Skeletal muscle tissue (tissue), 4 donors: ENCODE results near the gene BICRA. TPM values are rescaled to one million over a fixed set of nuclear protein-coding genes. Genes with fewer than 3 reads are reported as not detected.

Source experiments
- H3K27ac ChIP-seq: one replicate; pipeline ENCODE4 v1.7.0; 2013; ENCODE audit warnings: mild to moderate bottlenecking, low read depth, low read length, inconsistent platforms
- H3K27me3 ChIP-seq, 3 donors: one replicate each; pipeline ENCODE4 v1.7.0; 2013; ENCODE audit warnings: low read length in 3 of 3; ENCODE audit not compliant: control insufficient read depth in 3 of 3, insufficient read depth in 3 of 3
- H3K36me3 ChIP-seq, 3 donors: one replicate each; pipeline ENCODE4 v1.7.0; 2013; ENCODE audit warnings: low read length in 3 of 3; ENCODE audit not compliant: control insufficient read depth in 3 of 3, insufficient read depth in 3 of 3
- H3K4me1 ChIP-seq, 3 donors: one replicate each; pipeline ENCODE4 v1.7.0; 2013; ENCODE audit warnings: low read length in 3 of 3, mild to moderate bottlenecking in 3 of 3; ENCODE audit not compliant: control insufficient read depth in 3 of 3, insufficient read depth in 3 of 3
- H3K4me3 ChIP-seq, 3 donors: one replicate each; pipeline ENCODE4 v1.7.0; 2013; ENCODE audit warnings: low read length in 3 of 3
- H3K9ac ChIP-seq, 3 donors: one replicate each; pipeline ENCODE4 v1.7.0; 2013; ENCODE audit warnings: low read length in 3 of 3, mild to moderate bottlenecking in 3 of 3, moderate library complexity in 2 of 3, low read depth in 1 of 3
- H3K9me3 ChIP-seq, 3 donors: one replicate each; pipeline ENCODE4 v1.7.0; 2013; ENCODE audit warnings: low read length in 3 of 3; ENCODE audit not compliant: control insufficient read depth in 3 of 3
- total RNA-seq: library from RNA; depleted of rRNA; stranded (reverse); fragments of >200 nt; gene quantifications from one replicate; pipeline ENCODE4 v1.2.3, GENCODE V29; 2014
- donor health status: Osteomylitis.

Gene BICRA
- total RNA-seq, 1 donor from 2014 or later: 3.7 TPM

GRCh38 chr19:47644199-47644598, 35.3 kb downstream of the BICRA start:
- Histone ChIP-seq H3K27ac (no peak overlapping the region), H3K9me3 (no peaks in the 10 kb centered on the region), H3K9ac (no peak overlapping the region), H3K27me3 (no peaks in the 10 kb centered on the region), H3K36me3 (peaks cover 0 to 2% (median 0%) of the 10 kb centered on the region in 3 donors), H3K4me1 (peaks cover 9 to 24% (median 18%) of the 10 kb centered on the region in 3 donors), H3K4me3 (no peak overlapping the region)

- Histone ChIP-seq H3K9me3 (no peaks in the 10 kb centered on the region), H3K27me3 (no peaks in the 10 kb centered on the region), H3K4me3 (no peak overlapping the region), H3K9ac (no peak overlapping the region), H3K27ac (no peak overlapping the region), H3K36me3 (no peaks in the 10 kb centered on the region), H3K4me1 (peaks cover 9 to 24% (median 18%) of the 10 kb centered on the region in 3 donors)
These were observed 36.0 kb downstream of the BICRA start for GRCh38 chr19:47644743-47645482.

GRCh38 chr19:47646924-47647323, 38.0 kb downstream of the BICRA start:
- Histone ChIP-seq H3K36me3 (peaks cover 0 to 3% (median 3%) of the 10 kb centered on the region in 3 donors), H3K9ac (no peak overlapping the region), H3K27me3 (no peaks in the 10 kb centered on the region), H3K4me1 (peaks cover 9 to 24% (median 21%) of the 10 kb centered on the region in 3 donors), H3K4me3 (no peak overlapping the region), H3K27ac (no peak overlapping the region), H3K9me3 (no peaks in the 10 kb centered on the region)

GRCh38 chr19:47649588-47649987, 40.7 kb downstream of the BICRA start:
- Histone ChIP-seq H3K4me3 (no peak overlapping the region), H3K36me3 (peaks cover 3 to 5% (median 3%) of the 10 kb centered on the region in 3 donors), H3K4me1 (peaks cover 9 to 21% (median 18%) of the 10 kb centered on the region in 3 donors), H3K27ac (no peak overlapping the region), H3K9ac (no peak overlapping the region), H3K27me3 (no peaks in the 10 kb centered on the region), H3K9me3 (no peaks in the 10 kb centered on the region)

- Histone ChIP-seq H3K27me3 (no peaks in the 10 kb centered on the region), H3K4me3 (no peak overlapping the region), H3K4me1 (peaks cover under 1 to 16% (median 12%) of the 10 kb centered on the region in 3 donors), H3K9me3 (no peaks in the 10 kb centered on the region), H3K27ac (no peak overlapping the region), H3K36me3 (peaks cover 3 to 5% (median 3%) of the 10 kb centered on the region in 3 donors), H3K9ac (no peak overlapping the region)
These were observed 41.8 kb downstream of the BICRA start for GRCh38 chr19:47650700-47651099.

- Histone ChIP-seq H3K36me3 (peaks cover 3 to 5% (median 3%) of the 10 kb centered on the region in 3 donors), H3K9me3 (no peaks in the 10 kb centered on the region), H3K4me3 (no peak overlapping the region), H3K9ac (no peak overlapping the region), H3K27ac (no peak overlapping the region), H3K27me3 (no peaks in the 10 kb centered on the region), H3K4me1 (peaks cover 0 to 16% (median 12%) of the 10 kb centered on the region in 3 donors)
These were observed 42.2 kb downstream of the BICRA start for GRCh38 chr19:47651132-47651531.

GRCh38 chr19:47651691-47652090, 42.8 kb downstream of the BICRA start:
- Histone ChIP-seq H3K27me3 (no peaks in the 10 kb centered on the region), H3K9me3 (no peaks in the 10 kb centered on the region), H3K4me1 (peaks cover 0 to 16% (median 12%) of the 10 kb centered on the region in 3 donors), H3K4me3 (no peak overlapping the region), H3K27ac (no peak overlapping the region), H3K36me3 (peaks cover 3 to 5% (median 3%) of the 10 kb centered on the region in 3 donors), H3K9ac (no peak overlapping the region)

GRCh38 chr19:47652285-47652684, 43.4 kb downstream of the BICRA start:
- H3K9me3 ChIP-seq: no peaks in the 10 kb centered on the region
- no peak overlapping the region for H3K4me3 ChIP-seq
- H3K27ac ChIP-seq: no peak overlapping the region
- H3K27me3 ChIP-seq: no peaks in the 10 kb centered on the region
- H3K36me3 ChIP-seq: peaks cover 3 to 5% (median 3%) of the 10 kb centered on the region in 3 donors
- no peak overlapping the region for H3K9ac ChIP-seq
- peaks cover 0 to 16% (median 15%) of the 10 kb centered on the region in 3 donors for H3K4me1 ChIP-seq

- Histone ChIP-seq H3K27ac (no peak overlapping the region), H3K4me1 (peaks cover 0 to 18% (median 7%) of the 10 kb centered on the region in 3 donors), H3K27me3 (no peaks in the 10 kb centered on the region), H3K4me3 (no peak overlapping the region), H3K9ac (no peak overlapping the region), H3K36me3 (peaks cover 3 to 5% (median 3%) of the 10 kb centered on the region in 3 donors), H3K9me3 (no peaks in the 10 kb centered on the region)
These were observed 44.9 kb downstream of the BICRA start for GRCh38 chr19:47653856-47654255.

GRCh38 chr19:47657719-47658118, 48.8 kb downstream of the BICRA start:
- Histone ChIP-seq H3K27ac (no peak overlapping the region), H3K4me3 (no peak overlapping the region), H3K9me3 (no peaks in the 10 kb centered on the region), H3K9ac (no peak overlapping the region), H3K36me3 (peaks cover 0 to 3% (median 2%) of the 10 kb centered on the region in 3 donors), H3K27me3 (no peaks in the 10 kb centered on the region), H3K4me1 (peaks cover 19 to 39% (median 35%) of the 10 kb centered on the region in 3 donors)
